ENCODE results near the gene PITX2. TPM values are rescaled to one million over a fixed set of nuclear protein-coding genes. Genes with fewer than 3 reads are reported as not detected.

PITX2 gene
- total RNA-seq, 1 donor from 2014 or later = 0.50 TPM

DNA sequence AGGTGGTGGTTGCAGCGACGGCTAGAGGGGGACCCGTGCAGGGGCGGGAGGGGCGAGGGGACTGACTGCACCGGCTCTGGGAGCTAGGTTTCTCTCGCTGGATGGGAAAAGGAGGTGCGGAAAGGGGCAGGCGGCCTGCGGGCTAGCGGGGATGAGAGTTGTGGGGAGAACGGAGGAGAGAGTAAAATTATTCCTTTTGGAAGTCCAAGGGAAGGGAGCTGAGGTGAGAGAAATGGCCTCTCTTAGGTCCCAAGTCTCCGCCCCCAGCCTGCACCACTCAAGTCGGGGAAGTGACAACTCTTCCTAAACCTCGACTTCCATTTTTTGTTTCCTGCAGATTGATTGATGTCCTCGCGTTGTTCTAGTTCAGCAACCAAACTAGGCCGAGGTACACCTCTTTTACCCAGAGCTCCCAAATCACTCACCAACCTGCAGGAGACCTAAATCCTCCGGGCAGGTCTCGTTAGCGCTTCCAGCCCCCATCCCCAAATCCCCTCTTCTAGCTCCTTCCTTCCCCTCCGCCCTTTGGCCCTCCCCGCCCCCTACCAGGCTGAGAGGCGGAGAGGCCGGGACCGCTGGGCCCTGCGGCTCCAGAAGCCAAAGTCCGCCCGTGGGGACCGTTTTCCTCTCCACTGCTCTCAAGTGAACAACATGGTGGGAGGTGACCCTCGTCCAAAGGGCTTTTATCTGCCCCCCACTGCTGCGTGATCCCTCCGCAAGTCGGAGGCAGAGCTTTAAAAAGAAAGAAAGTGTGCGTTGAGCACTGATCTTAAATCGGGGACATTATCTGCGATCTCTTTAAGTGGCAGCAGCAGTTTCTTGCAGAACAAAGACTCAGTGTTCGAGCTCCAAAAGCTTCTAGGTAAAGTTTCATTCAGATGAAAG lies 7.3 kb downstream of the PITX2 start:
- DNase-seq = no peak
- no peak for ATAC-seq
- intact Hi-C loops (cut with micrococcal nuclease) = no loop called here

DNA sequence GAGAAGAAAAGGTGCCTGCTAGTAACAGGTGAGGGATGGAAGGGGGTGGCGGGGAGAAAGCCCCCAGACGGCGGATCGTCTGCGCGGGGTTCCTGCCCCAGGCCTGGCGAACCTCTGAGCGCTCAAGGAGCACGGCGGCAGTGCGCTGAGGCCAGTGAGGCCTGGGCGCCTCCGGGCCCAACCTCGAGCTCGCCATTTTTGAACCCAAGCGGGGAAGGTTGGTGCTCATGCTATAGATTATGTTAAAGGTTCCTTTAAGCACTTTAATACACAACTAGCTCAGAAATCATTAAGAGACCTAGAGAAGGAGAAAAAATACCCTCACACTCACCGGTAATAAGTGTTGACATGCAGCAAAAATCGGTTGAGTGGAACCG lies 7.9 kb downstream of the PITX2 start:
- DNase-seq (no peak), ATAC-seq (no peak)
- intact Hi-C loops (cut with micrococcal nuclease) = no loop called here

- intact Hi-C loops (cut with micrococcal nuclease) = no loop called here
These were observed 8.5 kb downstream of the PITX2 start for GRCh38 chr4:110614173-110614963.

DNA sequence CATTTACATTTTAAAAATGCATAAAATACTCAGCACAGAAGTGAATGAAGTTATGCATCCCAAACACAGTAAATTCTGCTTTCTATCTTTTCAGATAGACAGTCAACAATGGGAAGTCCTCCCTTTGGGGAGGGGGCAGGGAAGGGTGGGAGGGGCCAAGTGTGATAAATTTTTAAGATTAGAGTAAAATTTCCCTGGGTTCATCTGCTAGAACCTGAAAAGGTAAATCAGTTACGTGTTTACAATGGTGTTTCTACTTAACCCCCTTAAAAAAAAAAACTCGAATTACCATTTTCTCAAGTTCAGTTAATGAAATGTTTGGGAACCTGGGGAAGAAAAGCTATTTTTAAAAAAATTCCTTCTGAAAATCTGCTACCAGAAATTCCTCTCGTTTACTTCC lies 9.1 kb downstream of the PITX2 start:
- ATAC-seq (no peak), DNase-seq (no peak)
- intact Hi-C loops (cut with micrococcal nuclease) = no loop called here

More at GRCh38 chr4:110614173-110614963, 8.5 kb downstream of the PITX2 start:
- no peak for DNase-seq
- no peak for ATAC-seq

- ATAC-seq (no peak), DNase-seq (no peak)
- intact Hi-C loops (cut with micrococcal nuclease) = no loop called here
These were observed 10.1 kb downstream of the PITX2 start for GRCh38 chr4:110612631-110613269.

DNA sequence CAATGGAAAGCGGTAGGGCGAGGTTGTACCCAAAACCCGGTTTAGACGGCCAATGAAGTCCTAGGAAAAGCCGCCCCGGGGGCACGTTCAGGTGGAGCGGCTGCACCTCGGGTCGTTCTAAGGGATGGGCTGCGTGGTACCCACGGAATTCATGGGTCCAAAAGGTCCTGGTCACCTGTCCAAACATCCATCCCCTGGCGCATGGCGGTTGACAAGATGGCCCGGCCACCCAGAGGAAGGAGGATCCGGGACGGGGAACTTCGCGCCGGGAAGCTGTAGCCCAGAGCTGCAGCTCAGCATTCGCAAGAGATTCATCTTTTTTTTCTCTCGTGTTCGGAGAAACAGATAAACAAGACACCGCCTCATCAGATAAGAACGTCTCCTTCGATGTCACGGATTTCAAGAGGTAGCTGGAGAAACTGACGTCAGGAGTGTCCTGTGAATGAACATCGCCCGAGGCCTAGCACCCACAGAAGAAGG lies 10.9 kb downstream of the PITX2 start:
- intact Hi-C loops (cut with micrococcal nuclease) = no loop called here
- DNase-seq (no peak), ATAC-seq (no peak)

- DNase-seq (no peak), ATAC-seq (no peak)
- intact Hi-C loops (cut with micrococcal nuclease) = no loop called here
These were observed 11.7 kb downstream of the PITX2 start for GRCh38 chr4:110610940-110611831.

DNA sequence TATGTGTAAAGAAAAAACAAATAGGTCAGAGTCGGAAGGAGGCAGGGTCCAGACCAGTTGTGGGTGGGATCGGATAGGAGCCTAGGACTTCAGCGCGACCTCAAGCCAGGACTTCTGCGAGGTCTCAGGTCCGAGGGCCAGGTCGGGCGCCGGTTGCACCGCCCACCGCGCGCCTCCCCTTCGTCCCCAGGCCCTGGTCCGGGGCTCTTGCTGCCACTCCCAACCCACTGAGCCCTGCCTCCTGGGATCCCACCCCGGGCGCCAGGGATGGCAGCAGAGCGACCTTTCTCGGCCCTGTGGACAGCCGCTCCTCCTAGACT lies 12.3 kb downstream of the PITX2 start:
- no peak for DNase-seq
- no peak for ATAC-seq
- intact Hi-C loops (cut with micrococcal nuclease) = no loop called here

- no peak for ATAC-seq
- no peak for DNase-seq
- intact Hi-C loops (cut with micrococcal nuclease) = no loop called here
These were observed 13.7 kb downstream of the PITX2 start for GRCh38 chr4:110609044-110609750.

DNA sequence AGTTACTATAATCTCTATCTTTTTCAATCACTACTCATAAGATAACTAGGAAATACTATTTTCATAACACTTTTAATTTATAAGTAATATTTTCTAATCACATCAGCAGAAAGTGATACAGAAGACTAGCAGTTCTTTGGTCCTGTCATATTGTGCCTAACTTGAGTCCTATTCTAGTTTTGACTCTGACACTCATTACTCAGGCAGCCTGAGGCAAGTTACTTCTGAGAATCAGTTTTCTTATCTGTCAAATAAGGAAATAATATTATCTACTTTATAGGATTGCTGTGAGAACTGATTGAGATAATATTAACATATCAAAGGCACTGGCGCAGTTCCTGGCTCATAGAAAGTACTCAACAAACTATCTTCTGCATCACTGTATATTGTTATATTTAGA lies 17.8 kb downstream of the PITX2 start:
- intact Hi-C loops (cut with micrococcal nuclease) = no loop called here
- ATAC-seq (no peak), DNase-seq (no peak)

GRCh38 chr4:110602061-110602460 lies 20.8 kb downstream of the PITX2 start:
- ATAC-seq = no peak
- DNase-seq = no peak
- intact Hi-C loops (cut with micrococcal nuclease) = no loop called here

GRCh38 chr4:110597582-110597981 lies 25.3 kb downstream of the PITX2 start:
- no peak for DNase-seq
- no peak for ATAC-seq
- intact Hi-C loops (cut with micrococcal nuclease) = no loop called here

DNA sequence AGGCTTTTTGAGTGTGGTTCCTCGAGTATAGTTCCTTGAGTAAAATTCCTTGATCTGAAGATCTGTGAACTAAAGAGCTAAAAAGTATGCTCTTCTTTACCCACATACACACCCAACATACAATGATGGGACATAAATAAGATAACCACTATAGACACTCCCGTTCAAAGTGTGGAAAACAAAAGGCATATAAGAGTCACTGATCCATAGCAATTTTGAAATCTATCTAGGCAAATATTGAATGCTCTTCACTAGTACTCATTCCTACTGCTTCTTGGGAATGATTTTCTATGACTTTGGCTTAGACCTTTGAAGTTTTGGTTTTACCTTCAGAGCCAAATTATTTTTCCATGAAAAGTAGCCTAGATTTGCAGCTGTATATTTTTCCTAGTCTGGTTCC lies 26.4 kb downstream of the PITX2 start:
- DNase-seq (no peak), ATAC-seq (no peak)
- intact Hi-C loops (cut with micrococcal nuclease) = no loop called here

GRCh38 chr4:110595583-110595982 lies 27.3 kb downstream of the PITX2 start:
- ATAC-seq (no peak), DNase-seq (no peak)
- intact Hi-C loops (cut with micrococcal nuclease) = no loop called here

GRCh38 chr4:110589297-110589696 lies 33.6 kb downstream of the PITX2 start:
- intact Hi-C loops (cut with micrococcal nuclease) = no loop called here
- ATAC-seq (no peak), DNase-seq (no peak)

DNA sequence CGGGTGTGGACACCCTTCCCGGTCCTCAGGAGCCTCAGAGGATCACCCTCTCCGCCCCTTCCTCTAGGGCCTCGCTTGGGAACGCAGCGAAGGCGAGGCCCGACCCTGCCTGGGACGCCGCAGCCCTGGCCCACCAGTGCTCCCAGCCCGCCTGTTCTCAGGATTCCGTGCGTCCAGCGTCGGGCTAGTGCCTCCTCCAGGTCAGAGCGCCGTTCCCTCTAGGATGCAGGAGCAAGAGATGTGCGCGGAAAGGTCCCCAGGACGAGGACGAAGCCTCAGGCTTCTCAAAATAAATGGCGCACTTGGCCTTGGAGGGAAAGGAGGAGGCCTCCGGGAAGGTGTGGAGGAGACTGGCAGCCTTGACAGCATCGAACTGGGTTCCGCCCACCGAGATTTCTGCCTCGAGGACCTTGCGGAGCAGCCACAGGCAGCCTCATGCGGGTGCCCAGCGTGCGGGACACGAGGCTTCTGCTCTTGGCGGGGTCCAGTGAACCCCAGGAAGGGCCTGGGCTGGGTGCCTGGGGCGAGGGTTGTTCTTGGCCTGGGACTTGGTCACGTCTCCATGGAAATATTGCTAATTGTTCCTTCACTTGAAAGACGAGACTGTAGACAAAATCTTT lies 35.1 kb downstream of the PITX2 start:
- ATAC-seq (no peak), DNase-seq (no peak)
- intact Hi-C loops (cut with micrococcal nuclease) = no loop called here

- peak; percentile 31 for ATAC-seq
These were observed 36.6 kb downstream of the PITX2 start for GRCh38 chr4:110586131-110586850.

More at GRCh38 chr4:110586131-110586850, 36.6 kb downstream of the PITX2 start:
- intact Hi-C loops (cut with micrococcal nuclease) = no loop called here
- no peak for DNase-seq

Measured in left ventricle myocardium superior (tissue), 1 donor.